Measurements from ENCODE around the gene XIRP1.

DNA sequence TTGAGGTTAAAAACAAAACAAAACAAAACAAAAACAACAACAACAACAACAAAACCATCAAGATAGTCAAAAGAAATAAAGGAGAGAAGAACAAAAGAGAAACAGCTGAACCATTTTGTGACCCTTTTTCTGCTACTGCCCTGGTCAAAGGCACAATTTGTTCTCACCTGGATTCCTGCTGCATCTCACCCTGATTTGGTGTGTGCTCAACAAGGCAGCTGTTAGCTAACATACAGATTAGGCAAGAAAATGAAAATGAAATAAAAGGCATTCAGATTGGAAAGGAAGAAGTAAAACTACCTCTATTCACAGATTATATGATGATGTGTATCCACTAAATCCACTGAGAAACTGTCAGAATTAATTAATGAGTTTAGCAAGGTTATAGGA lies 28.7 kb upstream of the XIRP1 start:
- TF ChIP-seq CTCF (IDR thresholded peaks at IDR 0.05) (no peak), POLR2A (IDR thresholded peaks at IDR 0.05) (no peak)

All from uterus (tissue), 2 donors.